GM10266 (cell line): ENCODE measurements around the gene ANP32A.

ENCODE experiments used
- DNase-seq: peaks from one replicate; pipeline ENCODE4 v3.0.0; 2012; ENCODE audit errors: extremely low spot score
- TF ChIP-seq, protein P1 (sequence below): IDR thresholded peaks from 2 replicates; pipeline ENCODE4 v1.5.1; 2012; ENCODE audit warnings: mild to moderate bottlenecking, low read depth; ENCODE audit not compliant: control insufficient read depth, insufficient read depth; ENCODE audit errors: missing control alignments

Gene ANP32A

DNA sequence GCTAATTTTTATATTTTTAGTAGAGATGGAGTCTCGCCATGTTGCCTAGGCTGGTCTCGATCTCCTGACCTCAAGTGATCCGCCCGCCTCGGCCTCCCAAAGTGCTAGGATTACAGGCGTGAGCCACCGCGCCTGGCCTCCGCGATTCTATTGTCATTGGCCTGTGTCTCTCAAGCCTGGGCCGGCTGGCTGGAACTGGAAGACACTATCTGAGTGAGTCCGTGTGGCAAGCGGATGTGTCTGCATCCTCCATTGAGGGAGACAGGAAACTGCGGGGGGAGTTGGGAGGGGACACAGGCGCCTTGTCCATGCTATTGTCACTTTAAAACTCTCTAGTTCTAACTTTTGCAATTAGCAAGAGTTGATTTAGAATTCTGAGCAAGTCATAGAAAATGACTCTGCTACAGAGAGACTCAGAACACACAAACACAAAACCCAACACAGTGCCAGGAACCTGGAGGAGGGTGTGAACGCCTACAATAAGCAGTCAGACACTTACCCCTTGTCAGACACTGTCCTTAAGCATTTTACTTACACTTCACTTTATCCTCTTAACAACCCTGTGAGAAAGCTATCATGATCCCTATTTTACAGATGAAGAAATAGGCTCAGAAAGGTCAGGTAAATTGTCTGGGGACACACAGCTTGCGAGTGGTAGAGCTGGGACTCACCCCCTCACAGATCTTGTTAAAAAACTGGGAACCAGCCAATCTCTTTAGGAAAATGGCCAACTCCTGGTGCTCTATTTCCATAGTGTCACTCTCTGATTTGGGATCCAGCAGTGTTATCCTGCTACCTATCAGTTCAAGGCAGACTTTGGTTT, 38.7 kb downstream of the ANP32A start:
- TF ChIP-seq, protein P1, sequence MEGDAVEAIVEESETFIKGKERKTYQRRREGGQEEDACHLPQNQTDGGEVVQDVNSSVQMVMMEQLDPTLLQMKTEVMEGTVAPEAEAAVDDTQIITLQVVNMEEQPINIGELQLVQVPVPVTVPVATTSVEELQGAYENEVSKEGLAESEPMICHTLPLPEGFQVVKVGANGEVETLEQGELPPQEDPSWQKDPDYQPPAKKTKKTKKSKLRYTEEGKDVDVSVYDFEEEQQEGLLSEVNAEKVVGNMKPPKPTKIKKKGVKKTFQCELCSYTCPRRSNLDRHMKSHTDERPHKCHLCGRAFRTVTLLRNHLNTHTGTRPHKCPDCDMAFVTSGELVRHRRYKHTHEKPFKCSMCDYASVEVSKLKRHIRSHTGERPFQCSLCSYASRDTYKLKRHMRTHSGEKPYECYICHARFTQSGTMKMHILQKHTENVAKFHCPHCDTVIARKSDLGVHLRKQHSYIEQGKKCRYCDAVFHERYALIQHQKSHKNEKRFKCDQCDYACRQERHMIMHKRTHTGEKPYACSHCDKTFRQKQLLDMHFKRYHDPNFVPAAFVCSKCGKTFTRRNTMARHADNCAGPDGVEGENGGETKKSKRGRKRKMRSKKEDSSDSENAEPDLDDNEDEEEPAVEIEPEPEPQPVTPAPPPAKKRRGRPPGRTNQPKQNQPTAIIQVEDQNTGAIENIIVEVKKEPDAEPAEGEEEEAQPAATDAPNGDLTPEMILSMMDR: no peak

DNA sequence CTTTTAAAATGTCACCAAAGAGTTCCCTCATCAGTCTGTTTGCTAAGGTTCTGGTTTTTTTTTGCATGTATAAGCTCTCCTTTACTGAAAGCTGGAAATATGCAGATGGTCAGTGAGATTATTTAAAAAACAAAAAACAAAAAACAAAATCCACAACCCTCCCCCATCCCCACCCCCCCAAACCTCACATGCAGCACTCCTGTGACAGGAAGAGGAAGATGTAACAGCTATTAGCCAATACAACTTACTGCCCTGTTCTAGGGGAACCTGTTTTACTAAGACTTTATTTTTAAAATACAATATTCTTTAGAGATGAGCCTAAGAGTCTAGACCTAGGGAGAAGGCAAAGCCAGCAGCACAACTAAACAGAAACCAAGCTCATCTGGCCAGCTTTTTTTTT, 39.5 kb downstream of the ANP32A start:
- no peak for DNase-seq
- TF ChIP-seq, protein P1: no peak

More for the DNA sequence above, 38.7 kb downstream of the ANP32A start:
- DNase-seq: no peak

DNA sequence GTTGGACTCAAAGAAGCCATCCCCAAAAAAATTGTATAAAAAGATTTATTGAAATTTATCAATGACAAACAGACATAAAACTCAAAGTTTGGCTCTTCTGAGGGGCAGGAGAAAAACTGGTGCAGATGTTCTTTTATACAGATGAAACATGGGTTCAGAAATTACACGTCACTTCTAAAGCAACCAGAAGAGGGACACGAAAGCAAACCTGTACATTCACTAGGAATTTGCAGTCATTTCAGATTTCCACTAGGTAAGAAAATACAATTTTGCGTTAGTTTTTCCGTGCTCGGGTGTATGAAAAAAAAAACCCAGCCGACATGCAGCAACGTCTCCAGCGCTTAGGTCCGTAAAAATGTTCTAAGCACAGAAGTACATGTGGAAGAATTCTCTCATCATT, 41.8 kb downstream of the ANP32A start:
- DNase-seq: no peak
- TF ChIP-seq, protein P1: no peak

DNA sequence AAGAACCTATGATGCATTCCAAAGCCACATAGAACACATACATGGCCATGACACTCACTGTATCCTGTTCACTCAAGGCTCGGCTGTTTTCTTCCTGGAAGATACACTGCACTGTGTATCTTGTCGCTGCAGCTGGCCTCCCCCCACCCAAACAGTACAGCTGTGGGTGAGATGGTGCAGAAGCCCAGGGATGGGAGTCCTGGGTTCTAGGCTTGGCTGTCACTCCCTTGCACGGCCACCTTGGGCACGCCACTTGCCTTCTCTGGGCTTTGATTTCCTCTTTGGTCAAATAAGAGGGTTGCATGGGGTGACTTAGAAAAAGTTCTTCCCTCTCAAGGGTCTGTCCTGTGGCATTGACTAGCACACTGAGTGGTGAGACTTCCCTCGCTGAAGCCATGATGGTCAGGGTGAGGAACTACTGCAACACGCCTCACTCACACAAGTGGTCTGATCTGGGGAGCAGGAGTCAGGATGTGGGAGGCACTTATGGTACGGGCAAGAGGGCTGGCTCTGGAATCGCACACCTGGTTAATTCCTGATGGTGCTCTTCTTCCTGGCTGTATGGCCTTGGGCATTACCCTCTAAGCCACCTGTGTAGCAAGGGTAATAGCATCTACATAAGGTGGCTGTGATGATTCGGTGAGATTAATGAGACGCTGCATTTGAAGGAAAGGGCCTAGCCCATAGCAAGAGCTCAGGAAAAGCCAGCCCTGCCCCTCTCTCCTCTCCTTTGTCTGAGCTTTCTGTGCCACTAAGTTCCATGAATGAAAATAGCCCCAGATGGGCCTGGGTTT, 44.0 kb downstream of the ANP32A start:
- TF ChIP-seq, protein P1: no peak
- no peak for DNase-seq

DNA sequence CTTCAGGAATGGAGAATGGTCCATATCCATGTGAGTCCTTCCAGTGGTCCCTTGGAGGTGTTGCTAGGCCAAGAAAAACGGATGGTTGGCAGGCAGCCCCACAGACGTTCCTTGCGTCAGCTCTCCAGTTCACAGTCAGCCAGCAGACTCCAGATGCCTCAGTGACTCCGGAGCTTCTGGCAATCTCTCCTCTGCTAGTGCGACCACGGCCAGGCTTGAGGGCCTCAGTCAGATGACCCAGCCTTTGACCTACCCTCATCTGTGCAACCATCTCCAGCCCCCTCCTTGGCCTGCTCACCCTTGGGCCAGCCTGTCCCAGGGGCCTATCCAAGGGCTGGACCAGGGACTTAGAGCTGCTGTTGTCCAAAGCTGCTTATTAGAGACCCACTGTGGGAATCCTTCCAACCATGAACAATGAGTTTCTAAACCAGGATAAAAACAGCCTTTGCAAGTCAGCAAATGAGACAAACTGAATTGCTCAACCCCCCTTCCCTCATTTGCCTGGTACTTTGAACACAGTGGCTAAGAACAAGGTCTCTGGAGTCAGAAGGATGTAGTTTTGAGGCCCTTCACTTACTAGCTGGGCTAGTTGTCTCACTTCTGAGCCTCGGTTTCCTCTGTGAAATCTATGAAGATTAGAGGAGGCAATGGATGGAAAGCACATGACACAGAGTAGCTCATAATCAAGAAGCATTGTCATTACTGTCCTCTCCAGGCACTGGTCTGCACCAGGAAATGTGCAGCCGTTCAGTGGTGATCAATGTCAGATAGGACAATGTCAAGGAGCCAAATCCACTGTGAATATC, 44.8 kb downstream of the ANP32A start:
- DNase-seq: no peak
- TF ChIP-seq, protein P1: no peak

DNA sequence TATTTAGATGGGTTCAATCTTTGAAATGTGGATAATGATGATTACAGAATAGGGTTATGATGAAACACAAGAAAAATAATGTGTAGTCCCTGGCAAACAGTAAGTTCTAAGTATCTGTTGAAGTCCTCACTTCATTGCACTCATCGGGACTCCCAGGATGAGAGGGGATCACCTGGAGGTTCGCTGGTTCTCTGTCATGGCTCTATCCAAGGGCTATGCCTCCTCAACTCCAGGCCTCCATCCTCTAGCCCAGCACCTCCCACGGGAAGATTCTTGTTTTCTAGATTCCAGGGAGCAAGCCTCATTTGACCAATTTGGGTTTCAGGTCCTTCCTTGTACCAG, 45.5 kb downstream of the ANP32A start:
- TF ChIP-seq, protein P1: no peak
- DNase-seq: no peak
